Measurements from ENCODE around the gene VARS2.
"Not testable (repeated sequence)": the region's sequence is repeated elsewhere in the genome, so short reads cannot be mapped to it uniquely, and the experiment has no call there.

VARS2 gene

DNA sequence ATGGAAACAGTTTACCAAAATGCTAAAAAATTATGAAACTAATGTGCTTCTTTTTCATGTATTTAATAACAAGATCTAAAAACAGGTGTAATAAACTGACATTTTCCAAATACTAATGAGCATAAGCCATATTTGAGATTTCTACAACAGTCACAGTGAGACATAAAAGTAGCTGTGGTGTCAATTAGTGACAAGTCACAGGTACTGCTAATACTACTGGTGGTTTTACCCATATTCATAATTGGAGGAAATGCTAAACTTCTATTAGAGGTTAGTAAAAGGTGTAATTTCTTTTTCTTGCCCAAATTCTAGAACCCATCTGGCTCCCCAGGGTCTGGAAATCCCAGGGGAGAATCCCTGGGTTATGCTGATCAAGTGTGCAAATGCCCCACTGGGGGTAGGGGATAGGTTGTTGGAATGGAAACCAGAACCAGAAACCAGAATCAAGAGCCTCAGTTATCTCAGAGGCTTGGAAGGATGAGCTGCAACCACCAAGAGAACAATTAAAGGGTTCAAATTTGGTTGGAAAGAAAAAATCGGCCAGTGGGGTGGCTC, 13.1 kb upstream of the VARS2 start:
- no peak for DNase-seq

DNA sequence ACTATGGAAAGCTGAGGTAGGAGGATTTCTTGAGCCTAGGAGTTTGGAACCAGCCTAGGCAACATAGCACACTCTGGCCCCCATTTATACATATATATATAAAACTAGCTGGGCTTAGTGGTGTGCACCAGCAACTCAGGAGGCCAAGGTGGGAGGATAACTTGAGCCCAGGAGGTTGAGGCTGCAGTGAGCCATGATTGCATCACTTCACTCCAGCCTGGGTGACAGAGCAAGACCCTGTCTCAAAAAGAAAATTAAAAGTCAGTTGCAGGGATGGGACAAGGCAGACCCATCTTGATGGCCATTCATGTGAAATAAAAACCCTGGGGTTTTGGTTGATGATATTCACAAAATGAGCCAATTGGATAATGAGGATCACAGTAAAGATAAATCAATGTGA, 12.6 kb upstream of the VARS2 start:
- no peak for DNase-seq

DNA sequence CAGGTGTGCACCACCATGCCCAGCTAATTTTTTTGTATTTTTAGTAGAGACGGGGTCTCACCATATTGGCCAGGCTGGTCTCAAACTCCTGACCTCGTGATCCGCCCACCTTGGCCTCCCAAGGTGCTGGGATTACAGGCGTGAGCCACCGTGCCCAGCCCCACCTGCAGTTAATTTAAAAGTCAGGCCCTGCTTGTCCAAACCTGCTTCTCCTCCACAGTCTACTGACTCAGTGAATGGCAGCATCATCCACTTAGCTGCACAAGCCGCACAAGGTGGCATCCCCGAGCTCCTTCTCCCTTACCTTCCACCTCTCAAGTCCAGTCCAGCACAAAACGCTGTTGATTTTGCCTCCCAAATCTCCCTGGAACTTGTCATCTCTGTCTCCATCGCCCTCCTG, 11.8 kb upstream of the VARS2 start:
- DNase-seq, result not testable (repeated sequence)

DNA sequence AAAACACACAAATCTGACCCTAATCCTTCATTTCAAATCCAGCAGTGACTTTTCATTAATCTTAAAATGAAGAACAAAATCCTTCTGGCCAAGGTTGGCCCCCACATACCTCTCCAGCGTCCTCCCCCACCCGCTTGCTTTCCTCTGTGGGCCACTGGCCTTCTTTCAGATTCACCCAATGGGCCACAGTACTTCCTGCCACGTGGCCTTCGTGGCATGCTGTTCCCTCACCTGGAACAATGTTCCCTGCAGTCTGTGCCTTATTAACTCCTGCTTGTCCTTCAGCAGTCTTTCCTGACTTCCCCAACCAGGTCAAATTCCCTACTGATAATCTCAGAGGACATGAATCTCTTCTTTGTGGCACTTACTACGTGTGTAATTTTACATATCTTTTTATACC, 11.3 kb upstream of the VARS2 start:
- no peak for DNase-seq

DNA sequence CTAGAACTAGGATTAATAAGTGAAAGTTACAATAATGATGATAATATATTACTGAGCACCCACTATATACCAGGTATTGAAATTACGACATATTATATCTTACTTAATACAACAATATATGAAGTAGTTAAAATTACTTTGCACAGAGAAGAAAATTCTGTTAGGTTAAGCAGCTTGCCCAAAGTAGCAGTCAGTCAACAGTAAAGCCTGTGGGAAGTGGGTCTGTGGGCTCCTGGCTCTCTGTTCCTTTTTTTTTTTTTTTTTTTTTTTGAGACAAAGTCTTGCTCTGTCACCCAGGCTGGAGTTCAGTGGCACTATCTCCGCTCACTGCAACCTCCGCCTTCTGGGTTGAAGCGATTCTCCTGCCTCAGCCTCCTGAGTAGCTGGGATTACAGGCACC, 10.8 kb upstream of the VARS2 start:
- DNase-seq, result no peak

DNA sequence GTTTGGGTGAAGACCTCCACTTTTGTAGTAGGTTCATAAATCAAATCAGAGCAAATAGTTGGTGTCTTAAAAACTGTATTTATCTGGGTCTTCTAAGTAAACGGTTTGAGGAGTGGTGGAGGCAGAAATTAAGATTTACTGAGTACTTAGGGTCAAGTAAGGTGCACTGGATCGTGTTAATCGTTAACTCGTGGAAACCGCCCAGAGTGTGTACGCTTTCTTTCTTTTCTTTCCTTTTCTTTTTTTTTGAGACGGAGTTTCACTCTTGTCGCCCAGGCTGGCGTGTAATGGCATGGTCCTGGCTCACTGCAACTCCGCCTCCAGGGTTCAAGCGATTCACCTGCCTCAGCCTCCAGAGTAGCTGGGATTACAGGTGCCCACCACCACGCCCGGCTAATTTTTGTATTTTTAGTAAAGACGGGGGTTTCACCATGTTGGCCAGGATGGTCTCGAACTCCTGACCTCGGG, 6.7 kb upstream of the VARS2 start:
- not testable (repeated sequence) for DNase-seq

DNA sequence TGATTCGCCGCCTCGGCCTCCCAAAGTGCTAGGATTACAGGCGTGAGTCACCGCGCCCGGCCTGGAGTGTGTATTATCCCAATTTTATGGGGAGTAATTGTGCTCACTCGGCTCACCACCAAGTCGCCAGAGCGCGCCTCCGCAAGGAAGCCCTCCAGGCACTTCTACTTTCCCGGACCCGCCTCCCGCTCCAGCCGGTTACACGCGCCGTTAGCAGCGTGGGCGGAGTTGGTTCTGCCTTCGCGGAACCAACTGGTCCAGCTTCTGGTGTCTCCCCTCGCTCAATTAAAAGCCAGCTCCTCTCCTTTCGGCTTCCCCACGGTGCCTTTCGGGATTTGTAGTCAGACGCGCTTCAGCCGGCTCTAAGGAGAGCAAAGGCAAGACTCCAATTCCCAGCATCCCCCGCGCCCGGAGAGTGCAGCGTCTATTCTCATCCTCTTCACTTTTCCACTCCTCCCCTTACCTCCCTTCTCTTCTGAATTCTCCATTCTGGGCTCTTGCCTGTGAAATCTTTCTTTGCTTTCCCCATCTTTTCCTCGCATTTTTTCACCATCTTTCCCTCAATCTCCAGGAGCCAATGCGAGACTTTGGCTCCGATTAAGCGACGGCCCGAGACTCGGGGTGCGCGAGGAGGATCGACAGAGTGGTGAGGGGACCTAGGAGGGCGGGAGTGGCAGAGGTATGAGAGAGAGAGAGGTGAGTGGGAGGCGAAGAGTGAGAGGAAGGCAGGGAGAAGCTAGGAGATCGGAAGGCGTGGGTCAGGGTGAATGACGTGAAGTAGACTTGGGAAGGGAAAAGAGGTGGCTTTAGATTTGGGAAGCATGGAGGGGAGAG, 6.1 kb upstream of the VARS2 start, which contains the start of gene GTF2H4:
TSS of gene GTF2H4 (plus strand) at position 450 of the 834 bp plus-strand sequence.
- DNase-seq, result peak; percentile 93

DNA sequence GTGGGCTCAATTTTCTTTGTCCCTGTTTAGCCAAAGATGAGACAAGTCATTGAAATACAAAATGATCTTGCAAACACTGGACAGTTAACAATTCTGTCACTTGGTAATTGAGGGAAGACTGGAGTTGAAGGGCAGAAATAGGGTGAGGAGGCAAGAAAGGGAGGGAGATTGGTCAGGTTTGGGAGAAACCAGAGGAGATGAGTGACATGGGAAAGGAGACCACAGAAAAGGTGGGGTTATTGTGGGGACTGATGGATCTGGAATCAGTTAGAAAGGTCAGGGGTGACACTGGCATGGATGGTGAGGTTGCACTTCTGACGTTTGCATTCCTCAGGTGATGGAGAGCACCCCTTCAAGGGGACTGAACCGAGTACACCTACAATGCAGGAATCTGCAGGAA, 5.3 kb upstream of the VARS2 start:
- no peak for DNase-seq

DNA sequence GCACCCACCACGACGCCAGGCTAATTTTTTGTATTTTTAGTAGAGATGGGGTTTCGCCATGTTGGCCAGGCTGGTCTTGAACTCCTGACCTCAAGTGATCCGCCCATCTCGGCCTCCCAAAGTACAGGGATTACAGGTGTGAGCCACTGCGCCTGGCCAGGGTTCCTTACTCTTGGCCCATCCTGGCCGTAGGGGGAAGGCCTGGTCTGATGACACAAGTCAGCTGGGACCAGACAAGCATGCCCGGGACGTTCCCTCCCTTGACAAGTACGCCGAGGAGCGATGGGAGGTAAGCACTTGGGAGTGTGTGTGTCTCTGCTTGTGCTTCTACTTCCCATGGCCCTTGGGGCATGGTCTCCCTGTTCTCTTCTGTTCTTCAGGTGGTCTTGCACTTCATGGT, 3.6 kb upstream of the VARS2 start:
- not testable (repeated sequence) for DNase-seq

DNA sequence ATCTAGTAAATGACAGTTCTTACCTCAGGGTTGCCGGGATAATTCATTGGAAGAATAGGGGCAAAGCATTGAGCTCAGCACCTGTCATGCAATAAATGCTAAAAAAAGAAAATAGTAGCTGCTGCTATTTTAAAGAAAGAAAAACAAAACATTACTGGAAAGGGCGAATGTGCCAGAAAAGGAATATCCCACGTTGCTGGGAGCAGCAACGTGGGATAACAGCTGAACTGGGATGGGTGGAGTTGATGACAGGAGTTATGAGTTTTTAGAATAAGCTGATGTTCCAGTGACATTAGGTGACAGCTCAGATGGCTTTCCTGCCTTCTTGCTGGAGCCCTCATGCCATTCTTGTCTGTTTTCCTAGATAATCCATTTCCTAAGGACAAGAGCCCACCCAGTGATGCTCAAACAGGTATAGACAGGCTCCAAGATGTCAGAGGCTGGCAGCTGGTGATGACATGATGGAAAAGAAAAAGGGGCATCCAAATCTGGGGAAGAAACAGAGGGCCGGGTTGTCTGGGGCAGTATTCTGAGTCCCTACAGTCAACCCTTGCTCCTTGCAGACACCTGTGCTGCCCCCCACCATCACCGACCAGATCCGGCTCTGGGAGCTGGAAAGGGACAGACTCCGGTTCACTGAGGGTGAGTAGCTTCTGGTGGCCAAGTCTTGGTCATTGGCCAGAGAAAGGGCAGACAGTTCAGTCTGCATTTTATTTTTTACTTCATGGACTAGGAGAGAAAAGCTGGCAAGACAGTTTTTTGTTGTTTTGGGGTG, 1.1 kb upstream of the VARS2 start:
- no peak for DNase-seq

DNA sequence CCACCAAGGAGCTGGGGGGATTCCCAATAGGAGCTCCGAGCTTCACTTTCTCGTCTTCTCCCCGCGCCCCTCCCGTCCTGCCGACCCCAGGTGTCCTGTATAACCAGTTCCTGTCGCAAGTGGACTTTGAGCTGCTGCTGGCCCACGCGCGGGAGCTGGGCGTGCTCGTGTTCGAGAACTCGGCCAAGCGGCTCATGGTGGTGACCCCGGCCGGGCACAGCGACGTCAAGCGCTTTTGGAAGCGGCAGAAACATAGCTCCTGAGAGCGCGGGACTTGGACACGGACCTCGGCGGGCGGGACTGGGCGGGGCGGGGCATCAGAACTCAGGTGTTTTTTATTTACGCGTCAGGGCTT, 340 bp upstream of the VARS2 start:
- DNase-seq, result no peak

DNA sequence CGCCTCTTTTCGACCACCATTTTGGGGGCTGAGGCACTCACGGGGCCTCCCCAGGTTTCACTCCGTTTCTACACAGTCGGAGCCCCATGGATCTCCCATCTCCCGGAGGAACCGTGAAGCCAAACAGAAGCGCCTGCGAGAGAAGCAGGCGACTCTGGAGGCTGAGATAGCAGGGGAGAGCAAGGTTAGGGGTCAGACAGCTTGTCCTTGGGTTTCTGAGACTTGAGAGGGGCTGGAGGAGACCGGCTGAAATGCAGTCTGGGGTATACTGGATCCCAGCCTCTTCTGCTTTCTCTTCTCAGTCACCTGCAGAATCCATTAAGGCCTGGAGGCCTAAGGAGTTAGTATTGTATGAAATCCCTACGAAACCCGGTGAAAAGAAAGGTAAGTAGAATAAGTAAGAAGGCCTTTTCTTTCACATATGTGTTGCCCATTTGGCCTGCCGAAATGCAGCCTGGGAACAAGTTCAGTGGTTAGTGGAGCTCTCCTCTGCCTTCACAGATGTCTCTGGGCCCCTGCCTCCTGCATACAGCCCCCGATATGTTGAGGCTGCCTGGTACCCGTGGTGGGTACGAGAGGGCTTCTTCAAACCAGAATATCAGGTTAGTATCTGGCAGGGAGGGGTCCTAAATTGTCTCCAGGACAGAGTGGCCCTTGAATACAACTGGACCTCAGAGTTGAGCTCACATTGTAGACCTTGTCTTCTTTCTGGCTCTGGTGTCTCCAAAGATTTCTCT, 984 bp downstream of the VARS2 start:
- peak; percentile 65 for DNase-seq

DNA sequence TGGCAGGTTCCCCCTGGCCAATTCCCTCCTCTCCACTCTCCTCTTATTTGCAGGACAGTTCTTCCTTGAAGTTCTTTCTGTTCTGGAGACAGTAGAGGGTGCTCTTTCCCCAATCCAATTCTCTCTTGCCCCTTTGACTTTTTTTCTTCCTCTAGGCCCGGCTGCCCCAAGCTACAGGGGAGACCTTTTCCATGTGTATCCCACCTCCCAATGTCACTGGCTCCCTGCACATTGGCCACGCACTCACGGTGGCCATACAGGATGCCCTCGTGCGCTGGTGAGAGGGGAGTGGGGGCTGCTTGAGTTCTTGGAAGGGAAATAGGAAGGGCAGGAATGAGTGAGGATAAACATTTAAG, 1.5 kb downstream of the VARS2 start:
- DNase-seq, result no peak

DNA sequence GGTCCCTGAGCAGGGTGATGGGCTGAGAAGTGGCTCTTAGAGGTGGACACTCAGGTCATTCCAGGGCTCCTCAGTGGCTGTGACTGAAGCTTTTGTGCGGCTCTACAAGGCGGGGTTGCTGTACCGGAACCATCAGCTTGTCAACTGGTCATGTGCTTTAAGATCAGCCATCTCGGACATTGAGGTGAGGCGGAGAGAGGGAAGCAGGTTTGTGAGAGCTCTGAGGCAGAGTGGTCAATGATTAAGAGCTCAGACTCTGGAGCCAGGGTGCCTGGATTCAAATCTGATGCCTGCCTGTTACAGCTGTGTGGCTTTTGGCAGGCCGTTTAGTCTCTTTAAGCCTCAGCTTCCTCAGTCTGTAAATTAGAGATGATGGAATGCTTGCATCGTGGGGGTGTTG, 3.0 kb downstream of the VARS2 start:
- no peak for DNase-seq

DNA sequence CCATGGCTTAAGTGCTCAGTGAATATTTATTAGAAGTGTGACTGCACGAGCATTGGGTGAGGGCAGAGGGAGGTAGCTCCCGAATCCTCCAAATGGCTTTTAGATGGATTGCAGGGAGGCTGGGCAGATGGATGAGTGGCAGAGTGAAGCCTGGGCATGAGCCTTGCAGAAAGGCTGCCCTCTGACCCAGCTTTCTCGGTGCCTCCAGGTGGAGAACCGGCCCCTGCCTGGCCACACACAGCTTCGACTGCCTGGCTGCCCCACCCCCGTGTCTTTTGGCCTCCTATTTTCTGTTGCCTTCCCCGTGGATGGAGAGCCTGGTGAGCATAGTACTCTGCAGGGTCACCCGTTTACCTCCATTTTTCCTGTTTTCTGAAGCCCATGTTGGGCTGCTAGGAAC, 3.4 kb downstream of the VARS2 start:
- DNase-seq, result no peak

DNA sequence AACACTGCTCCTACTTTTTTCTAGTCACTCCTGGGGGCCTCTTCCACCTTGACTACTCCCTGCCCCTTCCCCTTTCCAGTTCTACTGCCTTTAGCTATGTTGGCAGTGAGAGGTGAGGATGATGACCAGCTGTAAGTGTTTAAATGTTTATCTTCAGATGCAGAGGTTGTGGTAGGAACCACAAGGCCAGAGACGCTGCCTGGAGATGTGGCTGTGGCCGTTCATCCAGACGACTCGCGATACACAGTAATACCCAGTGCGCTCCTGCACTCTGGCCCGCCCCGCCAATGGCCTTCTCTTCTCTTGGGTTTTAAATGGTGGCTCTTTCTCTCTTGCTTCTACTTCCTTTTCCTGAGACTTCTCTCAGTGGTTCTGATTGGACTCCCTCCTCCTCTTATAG, 4.6 kb downstream of the VARS2 start:
- no peak for DNase-seq

DNA sequence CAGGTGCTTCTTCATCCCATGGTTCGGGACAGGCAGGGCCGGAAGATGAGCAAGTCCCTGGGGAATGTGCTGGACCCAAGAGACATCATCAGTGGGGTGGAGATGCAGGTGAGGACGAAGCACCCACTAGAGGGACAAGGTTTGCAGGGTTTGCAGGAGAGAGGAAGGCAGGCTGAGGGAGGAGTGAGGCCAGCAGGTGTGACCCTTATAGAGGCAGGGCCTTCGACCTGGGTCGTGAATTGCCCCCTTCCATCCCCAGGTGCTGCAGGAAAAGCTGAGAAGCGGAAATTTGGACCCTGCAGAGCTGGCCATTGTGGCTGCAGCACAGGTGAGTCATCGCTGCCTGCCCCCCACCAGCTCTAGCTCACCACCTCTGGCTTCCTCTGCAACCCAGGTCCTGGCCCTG, 8.4 kb downstream of the VARS2 start:
- DNase-seq, result no peak

DNA sequence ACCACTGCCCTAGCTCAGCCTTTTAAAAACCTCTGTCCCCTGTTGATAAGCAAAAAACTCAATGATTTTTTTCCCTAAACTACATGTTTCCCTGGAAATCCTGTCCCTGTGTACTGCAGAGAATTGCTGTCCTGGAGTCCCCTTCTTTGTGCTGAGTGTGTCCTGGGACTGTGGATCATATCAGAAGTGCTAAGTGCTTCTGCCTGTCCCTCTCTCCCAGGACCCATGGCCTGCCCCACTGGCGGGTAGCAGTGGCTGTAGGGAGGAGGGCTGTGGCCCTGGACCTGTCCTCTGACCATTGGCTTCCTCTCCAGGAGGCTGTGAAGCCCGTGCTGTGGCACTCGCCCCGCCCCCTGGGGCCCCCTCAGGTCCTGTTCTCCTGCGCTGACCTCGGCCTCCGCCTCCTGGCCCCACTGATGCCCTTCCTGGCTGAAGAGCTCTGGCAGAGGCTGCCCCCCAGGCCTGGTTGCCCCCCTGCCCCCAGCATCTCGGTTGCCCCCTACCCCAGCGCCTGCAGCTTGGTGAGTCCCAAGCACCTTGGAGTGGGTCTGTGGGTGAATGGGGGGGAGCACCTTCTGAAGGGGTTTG, 10.1 kb downstream of the VARS2 start:
- DNase-seq, result not testable (repeated sequence)

DNA sequence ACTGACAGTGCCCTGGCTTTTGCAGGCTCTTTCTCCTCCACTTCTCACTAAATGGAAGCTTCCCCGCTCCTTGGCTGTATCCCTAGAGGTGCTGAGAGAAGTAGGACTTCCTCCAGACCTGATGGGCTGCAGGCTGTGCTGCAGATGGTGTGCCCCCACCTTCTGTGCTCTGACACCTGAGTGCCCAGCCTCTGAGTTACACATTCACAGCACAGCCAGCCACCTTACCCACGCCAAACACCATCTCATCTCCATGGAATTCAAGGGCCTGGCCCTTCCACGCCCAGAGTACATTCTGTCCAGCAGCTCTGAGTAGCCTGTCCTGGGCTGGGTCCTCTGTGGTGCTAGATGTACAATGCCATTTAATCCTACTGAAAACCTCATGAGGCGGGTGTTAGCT, 12.6 kb downstream of the VARS2 start:
- no peak for DNase-seq

DNA sequence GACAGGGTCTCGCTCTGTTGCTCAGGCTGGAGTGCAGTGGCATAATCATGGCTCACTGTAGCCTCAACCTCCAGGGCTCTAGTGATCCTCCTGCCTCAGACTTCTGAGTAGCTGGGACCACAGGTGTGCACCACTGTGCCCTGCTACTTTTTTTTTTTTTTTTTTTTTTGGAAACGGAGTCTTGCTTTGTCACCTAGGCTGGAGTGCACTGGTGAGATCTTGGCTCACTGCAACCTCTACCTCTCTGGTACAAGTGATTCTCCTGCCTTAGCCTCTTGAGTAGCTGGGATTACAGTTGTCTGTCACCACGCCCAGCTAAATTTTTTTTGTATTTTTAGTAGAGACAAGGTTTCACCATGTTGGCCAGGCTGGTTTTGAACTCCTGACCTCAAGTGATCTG, 13.0 kb downstream of the VARS2 start:
- DNase-seq, result not testable (repeated sequence)

DNA sequence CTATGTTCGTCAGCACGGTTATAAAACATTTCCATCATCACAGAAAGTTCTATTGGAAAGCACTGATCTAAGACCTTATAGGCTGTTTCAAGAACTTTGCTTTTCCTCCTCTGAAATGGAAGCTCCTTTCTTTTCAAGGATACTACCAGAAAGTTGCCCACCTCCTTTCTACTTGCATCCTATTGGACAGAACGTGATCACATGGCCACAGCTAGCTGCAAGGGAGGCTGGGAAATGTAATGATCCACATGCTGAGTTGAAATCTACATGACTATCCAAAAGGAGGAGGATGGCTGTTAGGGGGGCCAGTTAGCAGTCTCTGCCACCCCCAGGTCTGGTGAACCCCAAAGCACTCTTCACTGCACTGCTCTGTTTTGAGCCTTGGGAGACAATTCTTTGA, 14.6 kb downstream of the VARS2 start:
- DNase-seq, result no peak

DNA sequence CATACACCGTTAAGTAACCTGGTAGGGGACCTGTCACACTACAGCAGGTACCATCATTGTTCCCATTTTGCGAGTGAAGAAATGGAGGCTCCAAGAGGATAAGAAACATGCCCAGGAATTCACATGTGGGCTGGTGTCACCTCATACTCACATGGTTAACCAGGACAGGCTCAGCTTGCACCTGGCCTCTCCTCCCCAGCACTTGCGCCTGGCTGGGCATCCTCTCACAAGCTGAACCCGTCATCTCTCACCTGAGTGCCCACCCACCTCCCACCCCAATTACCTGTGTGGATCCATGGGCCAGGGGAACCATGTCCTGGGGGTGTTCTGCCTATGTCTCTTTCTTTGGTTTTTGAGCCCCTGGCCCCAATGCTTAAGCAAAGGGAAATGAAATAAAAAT, 16.5 kb downstream of the VARS2 start:
- DNase-seq, result no peak

DNA sequence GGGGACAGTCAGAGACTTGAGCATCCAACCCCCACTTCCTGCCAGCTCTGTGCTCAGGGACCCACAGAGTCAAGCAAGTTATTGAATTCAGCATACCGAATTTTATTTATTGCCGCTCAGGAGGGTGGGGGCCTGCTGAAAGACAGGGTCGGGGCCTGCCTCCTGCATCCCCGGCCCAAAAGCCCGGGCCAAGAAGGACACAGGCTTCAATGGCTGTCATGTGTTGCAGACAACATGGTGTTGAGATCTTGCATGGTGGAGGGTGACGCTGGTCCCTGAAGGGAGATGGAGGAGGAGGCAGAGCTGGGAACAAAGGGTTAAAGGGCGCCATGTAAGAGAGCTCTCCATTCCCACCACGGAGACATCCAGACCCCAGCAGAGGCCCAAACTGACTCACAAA, 17.2 kb downstream of the VARS2 start:
- no peak for DNase-seq
